ENCODE results near the gene FTH1.
A peak's percentile ranks its signal among the peaks of the same experiment; 100 is the strongest.

FTH1 gene

DNA sequence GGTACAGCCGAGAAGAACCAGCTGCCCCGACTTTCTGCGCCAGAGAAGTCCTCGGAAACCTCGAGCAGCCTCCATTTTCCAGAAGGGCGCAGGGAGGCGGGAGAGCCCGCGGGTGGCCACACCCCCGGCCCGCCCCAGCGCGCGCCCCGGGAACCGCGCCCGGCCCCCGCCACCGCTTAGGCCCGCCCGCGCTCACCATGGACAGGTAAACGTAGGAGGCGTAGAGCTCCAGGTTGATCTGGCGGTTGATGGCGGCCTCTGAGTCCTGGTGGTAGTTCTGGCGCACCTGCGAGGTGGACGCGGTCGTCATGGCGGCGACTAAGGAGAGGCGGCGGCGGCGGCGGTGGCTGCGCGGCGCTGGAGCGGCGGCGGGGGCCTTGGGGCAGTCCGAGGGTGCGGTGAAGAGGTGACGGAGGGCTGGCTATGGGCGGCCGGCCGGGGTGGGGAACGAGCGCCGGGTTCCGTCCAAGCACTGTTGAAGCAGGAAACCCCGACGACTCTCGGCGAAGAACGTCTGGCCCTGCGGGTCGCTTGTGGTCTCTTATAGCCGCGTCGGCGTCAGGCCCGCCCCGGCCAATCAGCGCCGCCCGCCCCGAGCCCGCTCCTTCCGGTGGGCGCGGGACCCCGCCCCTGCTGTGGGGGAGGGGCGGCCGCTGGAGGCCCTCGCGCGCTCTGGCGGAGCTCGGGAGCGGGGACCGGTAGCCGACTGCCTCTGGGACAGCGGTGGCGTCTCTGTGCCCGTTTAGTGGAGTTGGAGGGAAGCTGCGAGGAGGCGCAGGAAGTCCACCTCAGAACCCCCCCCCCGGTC lies at the start of gene FTH1:
FTH1 (minus strand) TSS at position 519 of the 808 bp plus-strand sequence; CDS start at position 310, 209 bp downstream.
- no peak for TF ChIP-seq ZFX (IDR thresholded peaks at IDR 0.05; ENCODE audit: borderline replicate concordance)
- TF ChIP-seq, protein P1, sequence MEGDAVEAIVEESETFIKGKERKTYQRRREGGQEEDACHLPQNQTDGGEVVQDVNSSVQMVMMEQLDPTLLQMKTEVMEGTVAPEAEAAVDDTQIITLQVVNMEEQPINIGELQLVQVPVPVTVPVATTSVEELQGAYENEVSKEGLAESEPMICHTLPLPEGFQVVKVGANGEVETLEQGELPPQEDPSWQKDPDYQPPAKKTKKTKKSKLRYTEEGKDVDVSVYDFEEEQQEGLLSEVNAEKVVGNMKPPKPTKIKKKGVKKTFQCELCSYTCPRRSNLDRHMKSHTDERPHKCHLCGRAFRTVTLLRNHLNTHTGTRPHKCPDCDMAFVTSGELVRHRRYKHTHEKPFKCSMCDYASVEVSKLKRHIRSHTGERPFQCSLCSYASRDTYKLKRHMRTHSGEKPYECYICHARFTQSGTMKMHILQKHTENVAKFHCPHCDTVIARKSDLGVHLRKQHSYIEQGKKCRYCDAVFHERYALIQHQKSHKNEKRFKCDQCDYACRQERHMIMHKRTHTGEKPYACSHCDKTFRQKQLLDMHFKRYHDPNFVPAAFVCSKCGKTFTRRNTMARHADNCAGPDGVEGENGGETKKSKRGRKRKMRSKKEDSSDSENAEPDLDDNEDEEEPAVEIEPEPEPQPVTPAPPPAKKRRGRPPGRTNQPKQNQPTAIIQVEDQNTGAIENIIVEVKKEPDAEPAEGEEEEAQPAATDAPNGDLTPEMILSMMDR (IDR thresholded peaks at IDR 0.05) = no peak
- peak within 1 kb of the TSS; percentile 93 for H3K27ac ChIP-seq

DNA sequence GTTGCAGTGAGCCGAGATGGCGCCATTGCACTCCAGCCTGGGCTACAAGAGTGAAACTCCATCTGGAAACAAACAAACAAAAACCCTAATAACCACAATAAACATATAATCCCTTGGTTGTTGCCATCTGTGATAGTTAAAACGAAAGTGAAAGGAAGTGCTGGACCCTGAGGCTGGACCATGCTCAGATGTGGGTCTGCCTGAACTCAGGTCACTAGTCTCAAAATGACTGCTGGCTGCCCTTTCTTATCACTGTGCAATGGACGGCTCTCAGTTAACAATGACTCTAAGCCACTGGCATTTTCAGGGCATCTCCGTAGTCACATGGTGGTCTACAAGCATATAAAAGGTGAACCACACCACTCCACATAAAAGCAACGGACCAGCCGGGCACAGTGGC lies 48.2 kb upstream of the FTH1 start:
- H3K27ac ChIP-seq = no peak overlapping the region
- TF ChIP-seq, protein P1 (IDR thresholded peaks at IDR 0.05) = no peak
- no peak for TF ChIP-seq ZFX (IDR thresholded peaks at IDR 0.05; ENCODE audit: borderline replicate concordance)

DNA sequence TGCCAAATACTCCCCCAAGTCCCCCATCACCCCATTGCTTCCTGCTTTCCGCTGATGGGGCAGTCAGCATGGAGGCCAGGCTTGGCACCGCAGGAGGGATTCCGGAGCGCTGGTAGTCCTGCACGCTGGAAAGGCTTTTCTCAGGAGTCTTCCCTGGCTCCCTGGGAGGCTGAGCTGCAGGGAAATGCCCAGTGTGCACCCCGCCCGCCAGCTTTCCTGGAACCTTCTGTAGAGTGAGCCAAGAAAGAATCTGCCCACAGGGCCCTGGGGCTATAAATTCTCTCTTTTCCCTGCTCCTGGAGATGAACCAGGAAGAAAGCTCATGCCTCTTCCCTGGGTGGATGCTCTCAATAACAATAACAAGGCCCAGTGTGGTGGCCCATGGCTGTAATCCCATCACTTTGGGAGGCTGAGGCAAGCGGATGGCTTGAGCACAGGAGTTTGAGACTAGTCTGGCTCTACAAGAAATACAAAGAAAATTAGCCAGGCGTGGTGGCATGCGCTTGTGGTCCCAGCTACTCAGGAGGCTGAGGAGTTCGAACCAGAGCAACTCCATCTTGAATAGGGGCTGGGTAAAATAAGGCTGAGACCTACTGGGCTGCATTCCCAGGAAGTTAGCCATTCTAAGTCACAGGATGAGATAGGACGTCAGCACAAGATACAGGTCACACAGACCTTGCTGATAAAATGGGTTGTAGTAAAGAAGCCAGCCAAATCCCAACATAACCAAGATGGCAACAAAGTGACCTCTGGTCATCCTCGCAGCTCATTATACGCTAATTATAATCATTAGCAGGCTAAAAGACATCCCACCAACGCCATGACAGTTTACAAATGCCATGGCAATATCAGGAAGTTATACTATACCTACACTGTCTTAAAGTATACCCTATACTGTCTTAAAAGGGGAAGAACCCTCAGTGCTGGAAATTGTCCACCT lies 46.4 kb upstream of the FTH1 start:
- no peak overlapping the region for H3K27ac ChIP-seq
- TF ChIP-seq, protein P1 (IDR thresholded peaks at IDR 0.05) = no peak
- TF ChIP-seq ZFX (IDR thresholded peaks at IDR 0.05; ENCODE audit: borderline replicate concordance) = no peak

DNA sequence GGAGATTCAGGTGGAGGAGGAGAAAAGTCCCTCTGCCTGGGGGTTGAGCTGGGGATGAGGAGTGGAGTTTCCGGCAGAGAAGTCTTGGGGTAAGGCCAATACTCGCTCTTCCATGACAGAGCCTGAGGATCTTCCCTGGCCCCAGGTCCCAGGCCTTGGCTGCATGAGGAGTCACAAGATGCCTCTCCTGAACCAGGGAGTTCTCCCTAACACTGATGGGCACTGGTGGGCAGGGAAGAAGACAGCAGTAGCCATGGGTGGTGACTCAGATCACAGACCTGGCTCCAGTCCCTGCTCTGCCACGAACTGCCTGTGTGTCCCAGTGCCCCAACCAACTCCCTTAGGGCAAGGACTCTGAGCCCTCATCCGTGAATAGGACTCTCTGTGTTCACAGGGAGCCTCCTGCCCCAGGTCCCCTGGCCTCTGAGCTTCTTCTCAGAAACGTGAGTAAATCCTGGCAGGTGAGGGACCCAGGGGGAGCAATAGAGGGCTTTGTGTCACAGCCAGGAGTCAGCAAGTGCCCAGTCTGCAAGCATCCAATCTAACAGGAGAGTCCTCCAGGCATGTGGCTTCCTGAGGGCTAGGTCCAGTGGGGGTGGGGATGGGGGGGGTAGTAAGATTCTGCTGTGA lies 45.5 kb upstream of the FTH1 start:
- H3K27ac ChIP-seq = no peak overlapping the region
- TF ChIP-seq, protein P1 (IDR thresholded peaks at IDR 0.05) = no peak

DNA sequence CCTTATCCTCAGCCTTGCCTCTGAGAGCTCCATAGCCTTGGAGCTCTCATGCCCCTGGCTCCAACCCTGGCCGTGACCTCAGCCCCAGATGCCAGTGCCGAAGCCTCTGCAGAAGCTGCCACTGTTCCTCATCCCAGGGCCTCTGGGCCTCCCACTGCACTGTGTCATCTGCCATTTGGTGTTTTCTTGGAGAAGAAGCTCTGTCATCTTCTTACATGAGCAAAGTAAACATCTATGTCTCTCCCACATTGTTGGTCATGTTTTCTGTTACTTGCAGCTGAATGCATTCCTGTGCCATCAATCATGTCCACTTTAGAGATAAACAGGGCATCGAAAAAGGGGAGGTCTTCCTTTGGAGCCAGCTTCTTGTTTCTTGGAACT lies 45.0 kb upstream of the FTH1 start:
- TF ChIP-seq, protein P1 (IDR thresholded peaks at IDR 0.05) = no peak
- no peak for TF ChIP-seq ZFX (IDR thresholded peaks at IDR 0.05; ENCODE audit: borderline replicate concordance)
- H3K27ac ChIP-seq = no peak overlapping the region

DNA sequence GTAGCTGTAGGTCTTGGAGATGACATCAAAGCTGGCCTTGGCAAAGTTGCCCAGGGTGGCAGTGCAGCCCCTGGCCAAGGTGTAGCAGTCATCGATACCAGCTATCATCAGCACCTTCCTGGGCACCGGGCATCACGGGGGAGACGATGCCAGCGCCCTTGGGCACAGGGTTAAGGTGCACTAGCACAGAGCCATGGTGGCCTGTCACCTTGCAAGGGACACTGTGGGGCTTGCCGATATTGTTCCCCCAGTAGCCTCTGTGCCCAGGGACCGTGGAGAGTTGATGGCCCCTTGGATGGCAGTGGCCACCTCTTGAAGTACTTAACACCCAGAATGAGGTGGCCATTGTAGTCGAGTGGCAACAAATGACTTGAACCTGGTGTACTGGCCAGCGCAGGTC lies 44.4 kb upstream of the FTH1 start:
- no peak for TF ChIP-seq ZFX (IDR thresholded peaks at IDR 0.05; ENCODE audit: borderline replicate concordance)
- TF ChIP-seq, protein P1 (IDR thresholded peaks at IDR 0.05) = no peak
- no peak overlapping the region for H3K27ac ChIP-seq
